GM12878 (cell line): ENCODE measurements around the gene MAP2K4. TPM values are rescaled to one million over a fixed set of nuclear protein-coding genes. Genes with fewer than 3 reads are reported as not detected.
A peak's percentile ranks its signal among the peaks of the same experiment; 100 is the strongest.

ENCODE experiments used
- ATAC-seq: fragments of 200-7000 bp; cut with Tn5 transposase; 3 replicates; pipeline ENCODE4 v1.9.1; 2020; ENCODE audit warnings: mild to moderate bottlenecking, moderate library complexity
- BruUV-seq: library from RNA; stranded (reverse); fragments of 400-500 nt; replicated peaks from 2 replicates; lab custom pipeline; 2021; lab: Mats Ljungman, UMichigan
- CTCF ChIA-PET: fragments of 300-600 bp; sonication (Branson Sonifier 250); formaldehyde crosslinking; extraction: SDS; loops from one replicate; lab custom pipeline; 2021; ENCODE audit warnings: inconsistent platforms; lab: Yijun Ruan, JAX
- POLR2A ChIA-PET: fragments of 350-600 bp; formaldehyde crosslinking; extraction: SDS; loops from one replicate; lab custom pipeline; 2021; ENCODE audit warnings: inconsistent platforms; lab: Charles Lee
- RAD21 ChIA-PET: fragments of 300-600 bp; sonication (Branson Sonifier 250); formaldehyde crosslinking; loops from one replicate; lab custom pipeline; 2023; ENCODE audit warnings: antibody characterized with exemption; ENCODE audit not compliant: unreplicated experiment; lab: Charles Lee
- SMC1A ChIA-PET: fragments of 300-600 bp; sonication (Branson Sonifier 250); formaldehyde crosslinking; loops from one replicate; lab custom pipeline; 2023; ENCODE audit not compliant: unreplicated experiment, uncharacterized antibody; lab: Charles Lee
- DNase-seq: peaks from one replicate; pipeline ENCODE4 v3.0.0-alpha.2; 2011; ENCODE audit warnings: low read depth, low spot score
- FAIRE-seq: peaks from 3 replicates; lab custom pipeline; 2011; peaks lifted over from hg19 to GRCh38; lab: Jason Lieb, UNC
- H2AFZ ChIP-seq: 2 replicates; pipeline ENCODE4 v1.6.0; 2011; ENCODE audit warnings: low read depth, low read length, control low read depth; ENCODE audit not compliant: control insufficient read depth
- H3K27ac ChIP-seq: 2 replicates; pipeline ENCODE4 v1.5.1; 2011; ENCODE audit warnings: control low read depth; ENCODE audit not compliant: control insufficient read depth, insufficient read depth
- H3K27me3 ChIP-seq, 2 experiments: replicated peaks in 1 of 2; 2 replicates each; pipeline versions ENCODE4 v1.6.0 to v1.6.1; 2011; ENCODE audit warnings: low read length in 1 of 2; ENCODE audit not compliant: control insufficient read depth in 2 of 2, insufficient read depth in 2 of 2
- H3K36me3 ChIP-seq, 2 experiments: 2 replicates each; pipeline ENCODE4 v1.5.1; 2011; ENCODE audit warnings: low read length in 1 of 2; ENCODE audit not compliant: control insufficient read depth in 2 of 2, insufficient read depth in 2 of 2
- H3K4me1 ChIP-seq: 2 replicates; pipeline ENCODE4 v1.6.1; 2011; ENCODE audit warnings: mild to moderate bottlenecking, low read length, moderate library complexity, mixed read lengths; ENCODE audit not compliant: control insufficient read depth, insufficient read depth
- H3K4me2 ChIP-seq: 2 replicates; pipeline ENCODE4 v1.6.0; 2011; ENCODE audit warnings: control low read depth; ENCODE audit not compliant: control insufficient read depth, insufficient read depth
- H3K4me3 ChIP-seq: fragments of 200-600 bp; sonication (generic); 2 replicates; pipeline ENCODE4 v1.5.1; 2016
- H3K79me2 ChIP-seq: 2 replicates; pipeline ENCODE4 v1.6.0; 2011; ENCODE audit warnings: low read length; ENCODE audit not compliant: control insufficient read depth, insufficient read depth
- H3K9ac ChIP-seq: 2 replicates; pipeline ENCODE4 v1.8.0; 2011; ENCODE audit warnings: low read length, control low read depth, mixed read lengths; ENCODE audit not compliant: control insufficient read depth, insufficient read depth
- H3K9me3 ChIP-seq: replicated peaks from 3 replicates; pipeline ENCODE4 v1.5.1; 2011; ENCODE audit warnings: mild to moderate bottlenecking, low read length; ENCODE audit not compliant: control insufficient read depth, insufficient read depth
- H4K20me1 ChIP-seq: 2 replicates; pipeline ENCODE4 v1.6.0; 2011; ENCODE audit not compliant: control insufficient read depth, insufficient read depth
- ESRRA ChIP-seq: IDR thresholded peaks from 2 replicates; pipeline ENCODE4 v1.6.1; 2012; ENCODE audit warnings: mild to moderate bottlenecking, low read length, improper control_type of control experiment
- MTA3 ChIP-seq: IDR thresholded peaks from 2 replicates; pipeline ENCODE4 v1.6.1; 2012; ENCODE audit warnings: low read length, inconsistent platforms, borderline replicate concordance
- MXI1 ChIP-seq: fragments of 150-350 bp; IDR thresholded peaks from 2 replicates; pipeline ENCODE4 v1.6.1; 2011; ENCODE audit warnings: low read depth, mild to moderate bottlenecking, inconsistent platforms, low read length, improper control_type of control experiment
- NR2C2 ChIP-seq: IDR thresholded peaks from 2 replicates; pipeline ENCODE4 v1.6.1; 2011; ENCODE audit warnings: borderline replicate concordance, low read depth; ENCODE audit not compliant: control insufficient read depth, insufficient read length
- RAD21 ChIP-seq: IDR thresholded peaks from 2 replicates; pipeline ENCODE4 v1.6.1; 2011; ENCODE audit warnings: mild to moderate bottlenecking, low read depth, low read length, moderate library complexity; ENCODE audit not compliant: insufficient read depth
- RCOR1 ChIP-seq: conservative IDR thresholded peaks from 2 replicates; pipeline ENCODE4 v1.6.1; 2012; ENCODE audit warnings: low read depth, low read length, improper control_type of control experiment
- SIN3A ChIP-seq: IDR thresholded peaks from 2 replicates; pipeline ENCODE4 v1.6.1; 2012; ENCODE audit warnings: low read depth, low read length, improper control_type of control experiment
- SMC3 ChIP-seq: IDR thresholded peaks from 2 replicates; pipeline ENCODE4 v1.6.1; 2011; ENCODE audit warnings: low read length, improper control_type of control experiment, borderline replicate concordance
- SREBF1 ChIP-seq: IDR thresholded peaks from 2 replicates; pipeline ENCODE4 v1.6.1; 2012; ENCODE audit warnings: mild to moderate bottlenecking, low read length
- SRF ChIP-seq, 2 experiments: IDR thresholded peaks; 2 replicates each; pipeline ENCODE4 v1.6.1; 2011; ENCODE audit warnings: low read depth in 2 of 2, low read length in 2 of 2, mild to moderate bottlenecking in 1 of 2, moderate library complexity in 1 of 2
- SUPT20H ChIP-seq: IDR thresholded peaks from 2 replicates; pipeline ENCODE4 v1.6.1; 2011; ENCODE audit warnings: low read depth, mild to moderate bottlenecking, low read length, moderate library complexity, borderline replicate concordance; ENCODE audit not compliant: control insufficient read depth
- TCF3 ChIP-seq: IDR thresholded peaks from 2 replicates; pipeline ENCODE4 v1.6.1; 2012; ENCODE audit warnings: low read depth, mild to moderate bottlenecking, low read length, borderline replicate concordance; ENCODE audit not compliant: insufficient read depth
- ZNF207 ChIP-seq: fragments of 450-650 bp; IDR thresholded peaks from 2 replicates; pipeline ENCODE4 v1.6.1; 2014; ENCODE audit warnings: antibody characterized with exemption, mild to moderate bottlenecking, borderline replicate concordance
- ZNF217 ChIP-seq: fragments of 450-650 bp; IDR thresholded peaks from 2 replicates; pipeline ENCODE4 v1.6.1; 2017; ENCODE audit warnings: antibody characterized with exemption, mild to moderate bottlenecking
- ZSCAN29 ChIP-seq: fragments of 450-650 bp; IDR thresholded peaks from 2 replicates; pipeline ENCODE4 v1.6.1; 2017; ENCODE audit warnings: mild to moderate bottlenecking, moderate library complexity
- WGBS: methylation state at CpG from one replicate; pipeline ENCODE4 v1.1.6; 2016; ENCODE audit warnings: low lambda C conversion rate; ENCODE audit not compliant: insufficient replicate concordance, insufficient coverage; ENCODE audit errors: missing lambda C conversion rate; 5-methylcytosine and 5-hydroxymethylcytosine counted together
- in situ Hi-C: fragments of 300-500 bp; cut with MboI; formaldehyde crosslinking; loops from 9 replicates; pipeline ENCODE4 v1.14.3; 2018; ENCODE audit warnings: mixed read lengths
- intact Hi-C: fragments of 100-400 bp; cut with micrococcal nuclease; formaldehyde crosslinking; loops from one replicate; pipeline ENCODE4 v1.14.2; 2022; ENCODE audit not compliant: unreplicated experiment
- polyA plus RNA-seq, 11 experiments: library from polyadenylated mRNA; depleted of rRNA in 4 of 11; unstranded in 6 of 11; stranded (reverse) in 5 of 11; fragments of >200 nt; fragmentation: Nextera tagmentation in 4 of 11; fragmentation: Illumina TruSeq in 1 of 11; extraction: Ambion mirVana in 4 of 11; extraction: Trizol in 1 of 11; gene quantifications; 1 replicate in 1 of 11; 2 replicates in 10 of 11; pipeline versions ENCODE4 v1.2.1 to v1.2.3, GENCODE V29; 2011 to 2016; ENCODE audit warnings: inconsistent platforms in 2 of 11, missing spikeins in 2 of 11, low read depth in 1 of 11
- total RNA-seq, 4 experiments: library from RNA; depleted of rRNA in 3 of 4; stranded (reverse); fragments of >200 nt in 3 of 4; fragmentation: Illumina TruSeq in 1 of 4; extraction: Trizol in 1 of 4; gene quantifications; 2 replicates each; pipeline versions ENCODE4 v1.2.1 to v1.2.3, GENCODE V29; 2013 to 2021
- TF ChIP-seq, protein P1 (sequence below): IDR thresholded peaks from 2 replicates; pipeline ENCODE4 v1.6.1; 2011; ENCODE audit warnings: low read depth, mild to moderate bottlenecking, low read length, moderate library complexity, borderline replicate concordance; ENCODE audit errors: extremely low read depth
- TF ChIP-seq, protein P2 (sequence below), 3 experiments: IDR thresholded peaks in 2 of 3; conservative IDR thresholded peaks in 1 of 3; 2 replicates each; pipeline ENCODE4 v1.5.1; 2011; ENCODE audit warnings: low read depth in 3 of 3, low read length in 3 of 3, mild to moderate bottlenecking in 3 of 3, control low read depth in 2 of 3, moderate library complexity in 2 of 3, inconsistent platforms in 1 of 3, mixed read lengths in 1 of 3; ENCODE audit not compliant: control insufficient read depth in 2 of 3, insufficient read depth in 1 of 3; ENCODE audit errors: extremely low read depth in 1 of 3
- TF ChIP-seq, protein P3 (sequence below): fragments of 150-350 bp; IDR thresholded peaks from 2 replicates; pipeline ENCODE4 v1.6.1; 2016; ENCODE audit warnings: low read depth, low read length

Gene MAP2K4
- total and polyA plus RNA-seq, 10 of the 15 experiments (the other 5 are each of a cell fraction or from before 2014, with no cell fraction given): 5.4 to 34.1 (median 25.5) TPM

DNA sequence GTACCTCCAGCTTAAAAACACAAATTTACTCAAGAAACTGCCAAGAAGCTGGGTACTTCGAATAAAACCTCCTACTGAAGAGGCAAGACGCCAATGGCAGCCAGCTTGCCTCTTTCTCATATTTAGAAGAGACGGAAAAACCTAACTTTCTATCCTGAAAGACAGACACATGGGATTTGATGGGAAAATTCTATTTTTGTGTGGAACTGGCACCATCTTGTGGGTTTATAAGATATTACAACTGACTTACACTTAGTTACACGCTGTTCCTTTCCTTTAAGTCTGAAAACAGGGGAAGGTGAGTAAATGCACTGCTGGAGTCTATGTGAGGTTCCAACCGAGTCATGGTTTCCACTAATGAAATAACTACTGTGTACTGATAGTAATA is 33.7 kb upstream of the MAP2K4 start:
- no TSS peak for BruUV-seq
- H3K4me2 ChIP-seq: no peak overlapping the region
- TF ChIP-seq SMC3 (peak; percentile 19; the same call in 1 of the 2 replicates), MTA3 (no peak), ZNF217 (no peak), SUPT20H (no peak), RCOR1 (no peak), MXI1 (no peak), SREBF1 (no peak), SRF (IDR thresholded peaks at IDR 0.05; ENCODE audit: low read depth in 2 of 2, low read length in 2 of 2) (no peak), ZNF207 (no peak), ZSCAN29 (no peak), SIN3A (no peak), RAD21 (peak; percentile 32; the same call in 1 of the 2 replicates), NR2C2 (no peak), ESRRA (no peak), TCF3 (no peak)
- TF ChIP-seq, protein P1, sequence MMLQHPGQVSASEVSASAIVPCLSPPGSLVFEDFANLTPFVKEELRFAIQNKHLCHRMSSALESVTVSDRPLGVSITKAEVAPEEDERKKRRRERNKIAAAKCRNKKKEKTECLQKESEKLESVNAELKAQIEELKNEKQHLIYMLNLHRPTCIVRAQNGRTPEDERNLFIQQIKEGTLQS: no peak
- TF ChIP-seq, protein P2, sequence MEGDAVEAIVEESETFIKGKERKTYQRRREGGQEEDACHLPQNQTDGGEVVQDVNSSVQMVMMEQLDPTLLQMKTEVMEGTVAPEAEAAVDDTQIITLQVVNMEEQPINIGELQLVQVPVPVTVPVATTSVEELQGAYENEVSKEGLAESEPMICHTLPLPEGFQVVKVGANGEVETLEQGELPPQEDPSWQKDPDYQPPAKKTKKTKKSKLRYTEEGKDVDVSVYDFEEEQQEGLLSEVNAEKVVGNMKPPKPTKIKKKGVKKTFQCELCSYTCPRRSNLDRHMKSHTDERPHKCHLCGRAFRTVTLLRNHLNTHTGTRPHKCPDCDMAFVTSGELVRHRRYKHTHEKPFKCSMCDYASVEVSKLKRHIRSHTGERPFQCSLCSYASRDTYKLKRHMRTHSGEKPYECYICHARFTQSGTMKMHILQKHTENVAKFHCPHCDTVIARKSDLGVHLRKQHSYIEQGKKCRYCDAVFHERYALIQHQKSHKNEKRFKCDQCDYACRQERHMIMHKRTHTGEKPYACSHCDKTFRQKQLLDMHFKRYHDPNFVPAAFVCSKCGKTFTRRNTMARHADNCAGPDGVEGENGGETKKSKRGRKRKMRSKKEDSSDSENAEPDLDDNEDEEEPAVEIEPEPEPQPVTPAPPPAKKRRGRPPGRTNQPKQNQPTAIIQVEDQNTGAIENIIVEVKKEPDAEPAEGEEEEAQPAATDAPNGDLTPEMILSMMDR (IDR thresholded peaks at IDR 0.05 in 2 of 3, conservative IDR thresholded peaks at IDR 0.05 in 1 of 3; ENCODE audit: control insufficient read depth in 2 of 3, extremely low read depth in 1 of 3, insufficient read depth in 1 of 3, low read depth in 3 of 3, low read length in 3 of 3): peak in 2 of 3 experiments; percentile 32 to 37; a peak in 4 of 6 replicates
- TF ChIP-seq, protein P3, sequence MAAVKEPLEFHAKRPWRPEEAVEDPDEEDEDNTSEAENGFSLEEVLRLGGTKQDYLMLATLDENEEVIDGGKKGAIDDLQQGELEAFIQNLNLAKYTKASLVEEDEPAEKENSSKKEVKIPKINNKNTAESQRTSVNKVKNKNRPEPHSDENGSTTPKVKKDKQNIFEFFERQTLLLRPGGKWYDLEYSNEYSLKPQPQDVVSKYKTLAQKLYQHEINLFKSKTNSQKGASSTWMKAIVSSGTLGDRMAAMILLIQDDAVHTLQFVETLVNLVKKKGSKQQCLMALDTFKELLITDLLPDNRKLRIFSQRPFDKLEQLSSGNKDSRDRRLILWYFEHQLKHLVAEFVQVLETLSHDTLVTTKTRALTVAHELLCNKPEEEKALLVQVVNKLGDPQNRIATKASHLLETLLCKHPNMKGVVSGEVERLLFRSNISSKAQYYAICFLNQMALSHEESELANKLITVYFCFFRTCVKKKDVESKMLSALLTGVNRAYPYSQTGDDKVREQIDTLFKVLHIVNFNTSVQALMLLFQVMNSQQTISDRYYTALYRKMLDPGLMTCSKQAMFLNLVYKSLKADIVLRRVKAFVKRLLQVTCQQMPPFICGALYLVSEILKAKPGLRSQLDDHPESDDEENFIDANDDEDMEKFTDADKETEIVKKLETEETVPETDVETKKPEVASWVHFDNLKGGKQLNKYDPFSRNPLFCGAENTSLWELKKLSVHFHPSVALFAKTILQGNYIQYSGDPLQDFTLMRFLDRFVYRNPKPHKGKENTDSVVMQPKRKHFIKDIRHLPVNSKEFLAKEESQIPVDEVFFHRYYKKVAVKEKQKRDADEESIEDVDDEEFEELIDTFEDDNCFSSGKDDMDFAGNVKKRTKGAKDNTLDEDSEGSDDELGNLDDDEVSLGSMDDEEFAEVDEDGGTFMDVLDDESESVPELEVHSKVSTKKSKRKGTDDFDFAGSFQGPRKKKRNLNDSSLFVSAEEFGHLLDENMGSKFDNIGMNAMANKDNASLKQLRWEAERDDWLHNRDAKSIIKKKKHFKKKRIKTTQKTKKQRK: no peak

More for the DNA sequence above, 33.7 kb upstream of the MAP2K4 start:
- ChIA-PET CTCF (interaction anchor here (0.6 to 1.6 kb wide), 7 partner anchors 10 to 1109 kb away, joined by 3 to 6 read pairs (median 4); partner anchors contain the start of gene ZNF18), RAD21 (no interaction called here), SMC1A (interaction anchor here (1.3 to 1.4 kb wide), 3 partner anchors 9 to 36 kb away, joined by 3 to 9 read pairs (median 3); no protein-coding TSS in a partner anchor), POLR2A (no interaction called here)
- in situ Hi-C loops: no loop called here
- FAIRE-seq: peak; percentile 41
- no peak overlapping the region for H3K9ac ChIP-seq
- H3K36me3 ChIP-seq: peaks cover 0 to 4% of the 10 kb centered on the region in 2 experiments
- H2AFZ ChIP-seq: no peak overlapping the region
- H3K79me2 ChIP-seq: no peaks in the 10 kb centered on the region
- H3K27me3 ChIP-seq: no peaks in the 10 kb centered on the region
- H3K9me3 ChIP-seq: no peaks in the 10 kb centered on the region
- H4K20me1 ChIP-seq: no peaks in the 10 kb centered on the region
- 79% methylated on average over 5 of the region's 5 CpGs for WGBS
- H3K27ac ChIP-seq: no peak overlapping the region
- H3K4me1 ChIP-seq: no peaks in the 10 kb centered on the region
- DNase-seq: no peak
- no peak overlapping the region for H3K4me3 ChIP-seq
- intact Hi-C loops: loop anchor here (5.0 kb wide), 1 partner anchor 1110 kb away; no protein-coding TSS in a partner anchor
- no peak for ATAC-seq
